Measurements from ENCODE around the gene GPC1. TPM values are rescaled to one million over a fixed set of nuclear protein-coding genes. Genes with fewer than 3 reads are reported as not detected.

GPC1 gene
- polyA plus RNA-seq, 1 of the 3 experiments (the other 2 are of a cell fraction): 65.5 TPM

DNA sequence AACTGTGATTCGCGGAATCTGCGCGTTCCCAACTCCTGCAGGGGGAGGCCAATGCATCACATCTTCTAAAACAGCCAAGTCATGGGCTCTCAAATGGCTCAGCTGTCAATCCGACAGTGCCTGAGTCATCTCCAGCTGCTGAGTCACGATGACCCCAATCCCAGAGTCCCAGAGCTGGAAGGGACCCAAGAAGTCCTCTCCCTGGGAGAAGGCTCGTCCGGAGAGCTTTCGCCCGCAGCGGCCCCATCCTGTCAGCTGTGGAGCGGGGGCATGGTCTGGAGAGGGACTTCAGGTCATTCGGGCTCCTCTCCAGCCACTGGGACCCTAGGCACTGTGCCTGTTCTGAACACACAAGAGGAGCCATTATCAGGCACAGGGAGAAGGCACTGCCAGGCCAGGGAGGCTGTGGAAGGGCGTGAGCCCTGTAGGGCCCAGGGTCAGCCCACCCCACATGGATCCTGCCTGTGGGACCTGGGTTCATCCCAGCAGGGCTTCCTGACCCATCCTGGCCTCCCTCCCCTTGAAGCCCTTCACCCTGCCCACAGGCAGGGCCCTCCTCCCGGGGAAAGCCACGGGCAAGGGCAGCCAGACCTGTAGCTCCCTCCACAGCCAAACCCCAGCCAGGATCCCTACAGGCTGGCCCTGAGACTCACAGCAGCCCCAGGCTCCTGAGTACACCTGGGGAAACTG lies 47.6 kb upstream of the GPC1 start:
- H3K27ac ChIP-seq (ENCODE audit: low read depth in 2 of 2, low read length in 1 of 2): peak overlapping the region in 1 of 2 experiments; percentile 41; a peak in 1 of 4 replicates
- ChIA-PET POLR2A (no interaction called here), CTCF (interaction anchor here (1.5 kb wide), 1 partner anchor 51 kb away, joined by 5 read pairs; no protein-coding TSS in a partner anchor)
- H4K20me1 ChIP-seq (ENCODE audit: insufficient read depth): no peaks in the 10 kb centered on the region
- H3K27me3 ChIP-seq (ENCODE audit: insufficient read depth): no peaks in the 10 kb centered on the region
- WGBS (ENCODE audit: low lambda C conversion rate): 40% methylated on average over 15 of the region's 16 CpGs
- 0 out of 4 replicates have a peak, but pooled peaks cover 0 to 6% of the 10 kb centered on the region in 2 experiments for H3K4me1 ChIP-seq (ENCODE audit: control insufficient read depth in 1 of 2, insufficient read depth in 2 of 2, low read depth in 1 of 2, low read length in 1 of 2)
- H3K79me2 ChIP-seq (ENCODE audit: insufficient read depth): no peaks in the 10 kb centered on the region
- no peaks in the 10 kb centered on the region for H3K36me3 ChIP-seq (replicated peaks in 1 of 2; ENCODE audit: control insufficient read depth in 1 of 2, insufficient read depth in 2 of 2, low read length in 1 of 2)
- no peak overlapping the region for H3K9ac ChIP-seq
- no peaks in the 10 kb centered on the region for H3F3A ChIP-seq (replicated peaks; ENCODE audit: insufficient read depth)
- no peak overlapping the region for H2AFZ ChIP-seq (ENCODE audit: low read depth)
- peak overlapping the region; percentile 27; the same call in 1 of the 2 replicates for H3K4me2 ChIP-seq
- no peak overlapping the region for H3K4me3 ChIP-seq (ENCODE audit: low read depth in 2 of 2, low read length in 1 of 2)
- no peaks in the 10 kb centered on the region for H3K9me3 ChIP-seq
- no peaks in the 10 kb centered on the region for H3K9me2 ChIP-seq
- DNase-seq: no peak
- TF ChIP-seq, protein P1, sequence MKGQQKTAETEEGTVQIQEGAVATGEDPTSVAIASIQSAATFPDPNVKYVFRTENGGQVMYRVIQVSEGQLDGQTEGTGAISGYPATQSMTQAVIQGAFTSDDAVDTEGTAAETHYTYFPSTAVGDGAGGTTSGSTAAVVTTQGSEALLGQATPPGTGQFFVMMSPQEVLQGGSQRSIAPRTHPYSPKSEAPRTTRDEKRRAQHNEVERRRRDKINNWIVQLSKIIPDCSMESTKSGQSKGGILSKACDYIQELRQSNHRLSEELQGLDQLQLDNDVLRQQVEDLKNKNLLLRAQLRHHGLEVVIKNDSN (IDR thresholded peaks at IDR 0.05; ENCODE audit: borderline replicate concordance, low read depth): no peak
- TF ChIP-seq EP300 (IDR thresholded peaks at IDR 0.05; ENCODE audit: borderline replicate concordance in 1 of 2, low read depth in 1 of 2, low read length in 1 of 2): peak in 1 of 2 experiments; percentile 37; a peak in 1 of 4 replicates
- TF ChIP-seq TCF12 (IDR thresholded peaks at IDR 0.05): peak; percentile 68
- TF ChIP-seq RAD21 (IDR thresholded peaks at IDR 0.05; ENCODE audit: low read length): no peak
- TF ChIP-seq, protein P2, sequence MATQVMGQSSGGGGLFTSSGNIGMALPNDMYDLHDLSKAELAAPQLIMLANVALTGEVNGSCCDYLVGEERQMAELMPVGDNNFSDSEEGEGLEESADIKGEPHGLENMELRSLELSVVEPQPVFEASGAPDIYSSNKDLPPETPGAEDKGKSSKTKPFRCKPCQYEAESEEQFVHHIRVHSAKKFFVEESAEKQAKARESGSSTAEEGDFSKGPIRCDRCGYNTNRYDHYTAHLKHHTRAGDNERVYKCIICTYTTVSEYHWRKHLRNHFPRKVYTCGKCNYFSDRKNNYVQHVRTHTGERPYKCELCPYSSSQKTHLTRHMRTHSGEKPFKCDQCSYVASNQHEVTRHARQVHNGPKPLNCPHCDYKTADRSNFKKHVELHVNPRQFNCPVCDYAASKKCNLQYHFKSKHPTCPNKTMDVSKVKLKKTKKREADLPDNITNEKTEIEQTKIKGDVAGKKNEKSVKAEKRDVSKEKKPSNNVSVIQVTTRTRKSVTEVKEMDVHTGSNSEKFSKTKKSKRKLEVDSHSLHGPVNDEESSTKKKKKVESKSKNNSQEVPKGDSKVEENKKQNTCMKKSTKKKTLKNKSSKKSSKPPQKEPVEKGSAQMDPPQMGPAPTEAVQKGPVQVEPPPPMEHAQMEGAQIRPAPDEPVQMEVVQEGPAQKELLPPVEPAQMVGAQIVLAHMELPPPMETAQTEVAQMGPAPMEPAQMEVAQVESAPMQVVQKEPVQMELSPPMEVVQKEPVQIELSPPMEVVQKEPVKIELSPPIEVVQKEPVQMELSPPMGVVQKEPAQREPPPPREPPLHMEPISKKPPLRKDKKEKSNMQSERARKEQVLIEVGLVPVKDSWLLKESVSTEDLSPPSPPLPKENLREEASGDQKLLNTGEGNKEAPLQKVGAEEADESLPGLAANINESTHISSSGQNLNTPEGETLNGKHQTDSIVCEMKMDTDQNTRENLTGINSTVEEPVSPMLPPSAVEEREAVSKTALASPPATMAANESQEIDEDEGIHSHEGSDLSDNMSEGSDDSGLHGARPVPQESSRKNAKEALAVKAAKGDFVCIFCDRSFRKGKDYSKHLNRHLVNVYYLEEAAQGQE (IDR thresholded peaks at IDR 0.05; ENCODE audit: low read depth, low read length): no peak
- TF ChIP-seq POLR2AphosphoS5 (IDR thresholded peaks at IDR 0.05; ENCODE audit: low read depth, low read length): no peak
- no peak for TF ChIP-seq TAF1 (IDR thresholded peaks at IDR 0.05; ENCODE audit: borderline replicate concordance, low read depth, low read length)
- TF ChIP-seq MEF2A (IDR thresholded peaks at IDR 0.05; ENCODE audit: borderline replicate concordance, low read depth): no peak
- TF ChIP-seq EZH2phosphoT487 (IDR thresholded peaks at IDR 0.05; ENCODE audit: borderline replicate concordance, low read depth): no peak
- 0 out of 2 replicates have a peak, but pooled peaks have one; percentile 24 for TF ChIP-seq TEAD4 (IDR thresholded peaks at IDR 0.05; ENCODE audit: borderline replicate concordance, insufficient read depth)
- TF ChIP-seq NFIC (IDR thresholded peaks at IDR 0.05; ENCODE audit: borderline replicate concordance): peak; percentile 71
- TF ChIP-seq, protein P3, sequence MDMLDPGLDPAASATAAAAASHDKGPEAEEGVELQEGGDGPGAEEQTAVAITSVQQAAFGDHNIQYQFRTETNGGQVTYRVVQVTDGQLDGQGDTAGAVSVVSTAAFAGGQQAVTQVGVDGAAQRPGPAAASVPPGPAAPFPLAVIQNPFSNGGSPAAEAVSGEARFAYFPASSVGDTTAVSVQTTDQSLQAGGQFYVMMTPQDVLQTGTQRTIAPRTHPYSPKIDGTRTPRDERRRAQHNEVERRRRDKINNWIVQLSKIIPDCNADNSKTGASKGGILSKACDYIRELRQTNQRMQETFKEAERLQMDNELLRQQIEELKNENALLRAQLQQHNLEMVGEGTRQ (IDR thresholded peaks at IDR 0.05; ENCODE audit: borderline replicate concordance, low read depth, low read length): no peak
- no peak for TF ChIP-seq ELF1 (IDR thresholded peaks at IDR 0.05)
- TF ChIP-seq FOSL2 (IDR thresholded peaks at IDR 0.05; ENCODE audit: borderline replicate concordance, low read depth): peak; percentile 94
- no peak for TF ChIP-seq YY1 (IDR thresholded peaks at IDR 0.05; ENCODE audit: low read depth)
- no peak for TF ChIP-seq NRF1 (IDR thresholded peaks at IDR 0.05; ENCODE audit: low read depth, low read length)
- no peak for TF ChIP-seq FOXM1 (IDR thresholded peaks at IDR 0.05; ENCODE audit: low read depth)
- peak; percentile 85 for TF ChIP-seq JUND (IDR thresholded peaks at IDR 0.05)
- TF ChIP-seq RXRA (IDR thresholded peaks at IDR 0.05; ENCODE audit: borderline replicate concordance, low read depth): peak; percentile 13; the same call in 1 of the 2 replicates
- TF ChIP-seq GABPA (IDR thresholded peaks at IDR 0.05; ENCODE audit: low read depth): no peak
- no peak for TF ChIP-seq FOXJ3 (CRISPR knock-in tag; IDR thresholded peaks at IDR 0.05)
- TF ChIP-seq GATA2 (CRISPR knock-in tag; IDR thresholded peaks at IDR 0.05): no peak
- TF ChIP-seq SIN3A (IDR thresholded peaks at IDR 0.05; ENCODE audit: borderline replicate concordance, low read depth, low read length): no peak
- TF ChIP-seq, protein P4, sequence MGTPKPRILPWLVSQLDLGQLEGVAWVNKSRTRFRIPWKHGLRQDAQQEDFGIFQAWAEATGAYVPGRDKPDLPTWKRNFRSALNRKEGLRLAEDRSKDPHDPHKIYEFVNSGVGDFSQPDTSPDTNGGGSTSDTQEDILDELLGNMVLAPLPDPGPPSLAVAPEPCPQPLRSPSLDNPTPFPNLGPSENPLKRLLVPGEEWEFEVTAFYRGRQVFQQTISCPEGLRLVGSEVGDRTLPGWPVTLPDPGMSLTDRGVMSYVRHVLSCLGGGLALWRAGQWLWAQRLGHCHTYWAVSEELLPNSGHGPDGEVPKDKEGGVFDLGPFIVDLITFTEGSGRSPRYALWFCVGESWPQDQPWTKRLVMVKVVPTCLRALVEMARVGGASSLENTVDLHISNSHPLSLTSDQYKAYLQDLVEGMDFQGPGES (IDR thresholded peaks at IDR 0.05; ENCODE audit: low read depth, low read length): no peak
- TF ChIP-seq, protein P5, sequence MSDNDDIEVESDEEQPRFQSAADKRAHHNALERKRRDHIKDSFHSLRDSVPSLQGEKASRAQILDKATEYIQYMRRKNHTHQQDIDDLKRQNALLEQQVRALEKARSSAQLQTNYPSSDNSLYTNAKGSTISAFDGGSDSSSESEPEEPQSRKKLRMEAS (IDR thresholded peaks at IDR 0.05; ENCODE audit: low read depth): no peak
- no peak for TF ChIP-seq CHD2 (IDR thresholded peaks at IDR 0.05; ENCODE audit: low read length, partially characterized antibody)
- no peak for TF ChIP-seq SMC3 (IDR thresholded peaks at IDR 0.05; ENCODE audit: low read depth, low read length)
- TF ChIP-seq RCOR1 (IDR thresholded peaks at IDR 0.05; ENCODE audit: low read length): no peak

All from SK-N-SH (cell line).